ES-I3 (cell line): ENCODE results near the gene MAP2K6.

Source experiments
- H3K36me3 ChIP-seq: 2 replicates; pipeline ENCODE4 v1.6.1; 2013; ENCODE audit warnings: mild to moderate bottlenecking, low read length, control low read depth, moderate library complexity; ENCODE audit not compliant: insufficient read depth
- H3K4me1 ChIP-seq: 2 replicates; pipeline ENCODE4 v1.6.1; 2013; ENCODE audit warnings: mild to moderate bottlenecking, control low read depth, low read length; ENCODE audit not compliant: insufficient read depth
- H3K9ac ChIP-seq: 2 replicates; pipeline ENCODE4 v1.6.1; 2013; ENCODE audit warnings: low read depth, mild to moderate bottlenecking, low read length, moderate library complexity
- H3K9me3 ChIP-seq: 2 replicates; pipeline ENCODE4 v1.6.1; 2013; ENCODE audit warnings: mild to moderate bottlenecking, low read length, moderate library complexity; ENCODE audit not compliant: control insufficient read depth, insufficient read depth

MAP2K6 gene

GRCh38 chr17:69535016-69535570 is 120.6 kb downstream of the MAP2K6 start:
- Histone ChIP-seq H3K9me3 (no peaks in the 10 kb centered on the region), H3K4me1 (peaks cover 27% of the 10 kb centered on the region)

GRCh38 chr17:69538795-69539194 is 124.3 kb downstream of the MAP2K6 start:
- no peak overlapping the region for H3K9ac ChIP-seq
- no peaks in the 10 kb centered on the region for H3K36me3 ChIP-seq
- H3K4me1 ChIP-seq, result peaks cover 25% of the 10 kb centered on the region
- H3K9me3 ChIP-seq, result no peaks in the 10 kb centered on the region

More at GRCh38 chr17:69535016-69535570, 120.6 kb downstream of the MAP2K6 start:
- Histone ChIP-seq H3K9ac (no peak overlapping the region), H3K36me3 (no peaks in the 10 kb centered on the region)

- H3K9me3 ChIP-seq, result no peaks in the 10 kb centered on the region
- H3K4me1 ChIP-seq, result peaks cover 20% of the 10 kb centered on the region
- no peaks in the 10 kb centered on the region for H3K36me3 ChIP-seq
- no peak overlapping the region for H3K9ac ChIP-seq
Measured at GRCh38 chr17:69539274-69539673, 124.8 kb downstream of the MAP2K6 start.

- peaks cover 16% of the 10 kb centered on the region; the same call in 1 of the 2 replicates for H3K4me1 ChIP-seq
- no peaks in the 10 kb centered on the region for H3K36me3 ChIP-seq
- no peaks in the 10 kb centered on the region for H3K9me3 ChIP-seq
- no peak overlapping the region for H3K9ac ChIP-seq
Measured at GRCh38 chr17:69539781-69540319, 125.4 kb downstream of the MAP2K6 start.

GRCh38 chr17:69540356-69540755 is 125.9 kb downstream of the MAP2K6 start:
- Histone ChIP-seq H3K9ac (no peak overlapping the region), H3K4me1 (peaks cover 16% of the 10 kb centered on the region; the same call in 1 of the 2 replicates), H3K36me3 (no peaks in the 10 kb centered on the region), H3K9me3 (no peaks in the 10 kb centered on the region)

GRCh38 chr17:69547230-69547629 is 132.7 kb downstream of the MAP2K6 start:
- H3K9me3 ChIP-seq, result no peaks in the 10 kb centered on the region
- no peak overlapping the region for H3K9ac ChIP-seq
- H3K36me3 ChIP-seq, result no peaks in the 10 kb centered on the region
- H3K4me1 ChIP-seq, result 0 out of 2 replicates have a peak, but pooled peaks cover 9% of the 10 kb centered on the region

GRCh38 chr17:69547947-69548346 is 133.4 kb downstream of the MAP2K6 start:
- H3K4me1 ChIP-seq, result 0 out of 2 replicates have a peak, but pooled peaks cover 9% of the 10 kb centered on the region
- H3K36me3 ChIP-seq, result no peaks in the 10 kb centered on the region
- no peak overlapping the region for H3K9ac ChIP-seq
- peaks cover 2% of the 10 kb centered on the region; the same call in 1 of the 2 replicates for H3K9me3 ChIP-seq

GRCh38 chr17:69551212-69552010 is 136.9 kb downstream of the MAP2K6 start:
- no peak overlapping the region for H3K9ac ChIP-seq
- H3K4me1 ChIP-seq, result 0 out of 2 replicates have a peak, but pooled peaks cover 6% of the 10 kb centered on the region
- H3K9me3 ChIP-seq, result peaks cover 4% of the 10 kb centered on the region; the same call in 1 of the 2 replicates
- H3K36me3 ChIP-seq, result no peaks in the 10 kb centered on the region

GRCh38 chr17:69552986-69553667 is 138.6 kb downstream of the MAP2K6 start:
- Histone ChIP-seq H3K36me3 (no peaks in the 10 kb centered on the region), H3K4me1 (no peaks in the 10 kb centered on the region), H3K9me3 (peaks cover 4% of the 10 kb centered on the region; the same call in 1 of the 2 replicates), H3K9ac (no peak overlapping the region)

GRCh38 chr17:69555056-69555455 is 140.6 kb downstream of the MAP2K6 start:
- H3K4me1 ChIP-seq, result no peaks in the 10 kb centered on the region
- H3K9me3 ChIP-seq, result peaks cover 4% of the 10 kb centered on the region; the same call in 1 of the 2 replicates
- no peak overlapping the region for H3K9ac ChIP-seq
- H3K36me3 ChIP-seq, result no peaks in the 10 kb centered on the region; the same call in 1 of the 2 replicates

- Histone ChIP-seq H3K36me3 (no peaks in the 10 kb centered on the region; the same call in 1 of the 2 replicates), H3K9me3 (peaks cover 4% of the 10 kb centered on the region; the same call in 1 of the 2 replicates), H3K4me1 (no peaks in the 10 kb centered on the region), H3K9ac (no peak overlapping the region)
Measured at GRCh38 chr17:69557339-69557738, 142.8 kb downstream of the MAP2K6 start.

- Histone ChIP-seq H3K36me3 (no peaks in the 10 kb centered on the region; the same call in 1 of the 2 replicates), H3K9me3 (no peaks in the 10 kb centered on the region; the same call in 1 of the 2 replicates), H3K9ac (no peak overlapping the region), H3K4me1 (no peaks in the 10 kb centered on the region)
Measured at GRCh38 chr17:69558796-69559195, 144.3 kb downstream of the MAP2K6 start.

- Histone ChIP-seq H3K9ac (no peak overlapping the region), H3K9me3 (no peaks in the 10 kb centered on the region), H3K4me1 (no peaks in the 10 kb centered on the region), H3K36me3 (no peaks in the 10 kb centered on the region; the same call in 1 of the 2 replicates)
Measured at GRCh38 chr17:69560987-69561441, 146.5 kb downstream of the MAP2K6 start.

GRCh38 chr17:69561462-69561861 is 147.0 kb downstream of the MAP2K6 start:
- no peaks in the 10 kb centered on the region for H3K4me1 ChIP-seq
- H3K36me3 ChIP-seq, result no peaks in the 10 kb centered on the region; the same call in 1 of the 2 replicates

More at GRCh38 chr17:69561462-69561861, 147.0 kb downstream of the MAP2K6 start:
- no peak overlapping the region for H3K9ac ChIP-seq
- H3K9me3 ChIP-seq, result no peaks in the 10 kb centered on the region
